ENCODE data around the gene BAD. TPM values are rescaled to one million over a fixed set of nuclear protein-coding genes. Genes with fewer than 3 reads are reported as not detected.

Gene BAD
- total RNA-seq, 1 donor from 2014 or later: 51.7 TPM

- no peak for DNase-seq (ENCODE audit: low spot score)
Measured at GRCh38 chr11:64297699-64298358, 13.4 kb upstream of the BAD start.

GRCh38 chr11:64296830-64297698, 12.6 kb upstream of the BAD start:
- no peak for DNase-seq (ENCODE audit: low spot score)

GRCh38 chr11:64296236-64296635, 11.8 kb upstream of the BAD start:
- no peak for DNase-seq (ENCODE audit: low spot score)

- no peak for DNase-seq (ENCODE audit: low spot score)
Measured at GRCh38 chr11:64295760-64296159, 11.3 kb upstream of the BAD start.

- DNase-seq (ENCODE audit: low spot score): no peak
Measured at GRCh38 chr11:64294774-64295173, 10.3 kb upstream of the BAD start.

- DNase-seq (ENCODE audit: low spot score): no peak
Measured at GRCh38 chr11:64292460-64293254, 8.2 kb upstream of the BAD start.

- DNase-seq (ENCODE audit: low spot score): no peak
Measured at GRCh38 chr11:64291752-64292459, 7.4 kb upstream of the BAD start.

GRCh38 chr11:64291262-64291751, 6.8 kb upstream of the BAD start, which contains the start of gene KCNK4:
Gene KCNK4 (plus strand): TSS chr11:64291302. CDS start chr11:64293019, 1,717 bp downstream.
- DNase-seq (ENCODE audit: low spot score): no peak

GRCh38 chr11:64290352-64291261, 6.1 kb upstream of the BAD start:
- DNase-seq (ENCODE audit: low spot score): no peak

GRCh38 chr11:64289002-64289564, 4.6 kb upstream of the BAD start:
- no peak for DNase-seq (ENCODE audit: low spot score)

- DNase-seq (ENCODE audit: low spot score): no peak
Measured at GRCh38 chr11:64288353-64288750, 3.9 kb upstream of the BAD start.

- no peak for DNase-seq (ENCODE audit: low spot score)
Measured at GRCh38 chr11:64287676-64288352, 3.3 kb upstream of the BAD start.

GRCh38 chr11:64286801-64287159, 2.3 kb upstream of the BAD start:
- DNase-seq (ENCODE audit: low spot score): no peak

GRCh38 chr11:64285885-64286800, 1.7 kb upstream of the BAD start:
- DNase-seq (ENCODE audit: low spot score): no peak

- peak; percentile 97 for DNase-seq (ENCODE audit: low spot score)
Measured at GRCh38 chr11:64284962-64285884, 758 bp upstream of the BAD start, which contains the start of gene GPR137. Gene GPR137 (plus strand): TSS chr11:64285848. CDS start chr11:64286525, 677 bp downstream.

GRCh38 chr11:64283092-64283491, 1.4 kb downstream of the BAD start:
- DNase-seq (ENCODE audit: low spot score): no peak
